HCT116 (cell line): ENCODE results near the gene GPX2. TPM values are rescaled to one million over a fixed set of nuclear protein-coding genes. Genes with fewer than 3 reads are reported as not detected.

ENCODE experiments used
- ATAC-seq: fragments of 200-7000 bp; cut with Tn5 transposase; 2 replicates; pipeline ENCODE4 v1.9.1; 2020; ENCODE audit warnings: mild to moderate bottlenecking, moderate library complexity
- BruUV-seq: library from RNA; stranded (reverse); fragments of 400-500 nt; replicated peaks from 2 replicates; lab custom pipeline; 2021; lab: Mats Ljungman, UMichigan
- CTCF ChIA-PET: fragments of 300-600 bp; sonication (Branson Sonifier 250); formaldehyde crosslinking; loops from one replicate; lab custom pipeline; 2021; ENCODE audit warnings: antibody characterized with exemption; lab: Charles Lee
- POLR2A ChIA-PET: fragments of 300-600, 350-600 bp; sonication (Branson Sonifier 250); formaldehyde crosslinking; loops from one replicate; lab custom pipeline; 2021; ENCODE audit warnings: antibody characterized with exemption; lab: Charles Lee
- RAD21 ChIA-PET, 2 experiments: fragments of 300-600 bp; sonication (Branson Sonifier 250); formaldehyde crosslinking; loops; one replicate each; lab custom pipeline; 2023; ENCODE audit warnings: low total read pairs in 2 of 2; ENCODE audit not compliant: uncharacterized antibody in 2 of 2, unreplicated experiment in 2 of 2, low non-redundant PET in 1 of 2; lab: Charles Lee
- DNase-seq: peaks from one replicate; pipeline ENCODE4 v3.0.0-alpha.2; 2010; ENCODE audit warnings: low read depth, low spot score
- H2AFZ ChIP-seq: fragments of 200-600 bp; shearing (Covaris generic), sonication (generic); 2 replicates; pipeline ENCODE4 v1.6.1; 2017; ENCODE audit warnings: low read depth, mixed run types, mixed read lengths, antibody characterized with exemption, low read length; ENCODE audit not compliant: poor library complexity, severe bottlenecking
- H3K27ac ChIP-seq: 2 replicates; pipeline ENCODE4 v1.5.1; 2012; ENCODE audit warnings: low read depth, low read length
- H3K27me3 ChIP-seq: fragments of 200-600 bp; sonication (generic); 2 replicates; pipeline ENCODE4 v1.6.1; 2016; ENCODE audit warnings: mixed run types, low read length, mixed read lengths; ENCODE audit not compliant: insufficient read depth
- H3K36me3 ChIP-seq, 2 experiments: fragments of 200-500 bp in 1 of 2; fragments of 200-600 bp in 1 of 2; sonication (Bioruptor generic) in 1 of 2; sonication (generic) in 1 of 2; 2 replicates each; pipeline versions ENCODE4 v1.5.1 to v1.6.1; 2014 to 2016; ENCODE audit warnings: low read length in 2 of 2, inconsistent platforms in 1 of 2, mixed read lengths in 1 of 2, mixed run types in 1 of 2; ENCODE audit not compliant: insufficient read depth in 2 of 2, control insufficient read depth in 1 of 2
- H3K4me1 ChIP-seq, 2 experiments: fragments of 200-600 bp in 1 of 2; sonication (generic) in 1 of 2; 2 replicates each; pipeline versions ENCODE4 v1.5.1 to v1.6.1; 2012 to 2017; ENCODE audit warnings: low read length in 2 of 2, inconsistent platforms in 1 of 2, mild to moderate bottlenecking in 1 of 2, mixed read lengths in 1 of 2, mixed run types in 1 of 2, moderate library complexity in 1 of 2; ENCODE audit not compliant: insufficient read depth in 2 of 2, control insufficient read depth in 1 of 2
- H3K4me2 ChIP-seq: fragments of 200-600 bp; sonication (generic); 2 replicates; pipeline ENCODE4 v1.6.1; 2017; ENCODE audit warnings: mixed run types, low read length, mixed read lengths
- H3K4me3 ChIP-seq, 2 experiments: fragments of 200-600 bp in 1 of 2; sonication (generic) in 1 of 2; replicated peaks in 1 of 2; 2 replicates each; pipeline ENCODE4 v1.5.1; 2011 to 2016; ENCODE audit warnings: low read length in 2 of 2, control low read depth in 1 of 2, low read depth in 1 of 2, mild to moderate bottlenecking in 1 of 2, mixed read lengths in 1 of 2, mixed run types in 1 of 2
- H3K79me2 ChIP-seq: fragments of 200-600 bp; sonication (generic); 2 replicates; pipeline ENCODE4 v1.6.1; 2017; ENCODE audit warnings: mild to moderate bottlenecking, mixed run types, low read length, moderate library complexity, mixed read lengths; ENCODE audit not compliant: insufficient read depth
- H3K9ac ChIP-seq: fragments of 200-600 bp; sonication (generic); 2 replicates; pipeline ENCODE4 v1.6.1; 2016; ENCODE audit warnings: low read length, mixed read lengths
- H3K9me2 ChIP-seq: fragments of 200-600 bp; sonication (generic), shearing (Covaris generic); 2 replicates; pipeline ENCODE4 v1.6.1; 2017; ENCODE audit warnings: mixed run types, mild to moderate bottlenecking, moderate library complexity; ENCODE audit not compliant: insufficient read depth
- H3K9me3 ChIP-seq, 2 experiments: fragments of 200-500 bp in 1 of 2; fragments of 200-600 bp in 1 of 2; sonication (Bioruptor generic) in 1 of 2; sonication (generic) in 1 of 2; 2 replicates each; pipeline ENCODE4 v1.6.1; 2014 to 2017; ENCODE audit warnings: low read length in 2 of 2, mixed read lengths in 2 of 2, inconsistent platforms in 1 of 2, low read depth in 1 of 2, mild to moderate bottlenecking in 1 of 2, mixed run types in 1 of 2, moderate library complexity in 1 of 2; ENCODE audit not compliant: control insufficient read depth in 1 of 2, insufficient read depth in 1 of 2
- H4K20me1 ChIP-seq: fragments of 200-600 bp; sonication (generic), shearing (Covaris generic); 2 replicates; pipeline ENCODE4 v1.6.1; 2017; ENCODE audit warnings: mixed run types, mild to moderate bottlenecking, moderate library complexity; ENCODE audit not compliant: insufficient read depth
- ELF1 ChIP-seq: IDR thresholded peaks from 2 replicates; pipeline ENCODE4 v1.6.1; 2012; ENCODE audit warnings: low read depth, borderline replicate concordance
- EZH2 ChIP-seq: fragments of 200-600 bp; sonication (generic); IDR thresholded peaks from 2 replicates; pipeline ENCODE4 v1.6.1; 2017; ENCODE audit warnings: antibody characterized with exemption, mixed run types
- EZH2phosphoT487 ChIP-seq: fragments of 200-600 bp; IDR thresholded peaks from 2 replicates; pipeline ENCODE4 v1.6.1; 2018; ENCODE audit warnings: antibody characterized with exemption, borderline replicate concordance
- FOSL1 ChIP-seq: IDR thresholded peaks from 2 replicates; pipeline ENCODE4 v1.6.1; 2012; ENCODE audit warnings: low read depth
- JUND ChIP-seq: IDR thresholded peaks from 2 replicates; pipeline ENCODE4 v1.6.1; 2012
- MAX ChIP-seq: IDR thresholded peaks from 2 replicates; pipeline ENCODE4 v1.6.1; 2012
- SIN3A ChIP-seq: IDR thresholded peaks from 2 replicates; pipeline ENCODE4 v1.6.1; 2012; ENCODE audit warnings: low read depth
- SP1 ChIP-seq: IDR thresholded peaks from 2 replicates; pipeline ENCODE4 v1.6.1; 2012; ENCODE audit warnings: low read depth
- ZBTB33 ChIP-seq: IDR thresholded peaks from 2 replicates; pipeline ENCODE4 v1.6.1; 2011; ENCODE audit warnings: mild to moderate bottlenecking, low read length, moderate library complexity; ENCODE audit not compliant: insufficient replicate concordance; ENCODE audit errors: extremely low read depth
- ZFX ChIP-seq: fragments of 450-650 bp; IDR thresholded peaks from 2 replicates; pipeline ENCODE4 v1.6.1; 2017
- ZNF274 ChIP-seq: fragments of 200-500 bp; sonication (Bioruptor generic); IDR thresholded peaks from 2 replicates; pipeline ENCODE4 v1.6.1; 2014; ENCODE audit warnings: mild to moderate bottlenecking, low read depth, low read length, inconsistent platforms
- intact Hi-C: fragments of 100-400 bp; cut with micrococcal nuclease; formaldehyde crosslinking; loops from 2 replicates; pipeline ENCODE4 v1.10.0; 2022
- total RNA-seq: library from RNA; stranded (reverse); gene quantifications from one replicate; pipeline ENCODE4 v1.2.1, GENCODE V29; 2021; ENCODE audit not compliant: unreplicated experiment

The GPX2 gene
- total RNA-seq, 1 experiment from 2014 or later, result 0.61 TPM

- ChIA-PET POLR2A (no interaction called here), CTCF (no interaction called here), RAD21 (no interaction called here)
- intact Hi-C loops, result no loop called here
- ATAC-seq, result no peak
- Histone ChIP-seq H3K9ac (no peak overlapping the region), H3K9me3 (no peaks in the 10 kb centered on the region), H3K4me2 (no peak overlapping the region), H3K9me2 (no peaks in the 10 kb centered on the region), H3K4me3 (no peak overlapping the region), H3K79me2 (no peaks in the 10 kb centered on the region), H3K36me3 (no peaks in the 10 kb centered on the region), H3K27me3 (no peaks in the 10 kb centered on the region), H4K20me1 (no peaks in the 10 kb centered on the region), H3K27ac (no peak overlapping the region), H3K4me1 (no peaks in the 10 kb centered on the region), H2AFZ (no peak overlapping the region)
- DNase-seq, result no peak
- no TSS peak for BruUV-seq
- TF ChIP-seq ZBTB33 (no peak), EZH2 (no peak), EZH2phosphoT487 (no peak), FOSL1 (no peak), SP1 (no peak), SIN3A (no peak), MAX (no peak), ZFX (no peak), ELF1 (no peak), ZNF274 (no peak), JUND (no peak)
Measured at GRCh38 chr14:64945431-64946178, 3.1 kb upstream of the GPX2 start.
